Loucy (cell line): ENCODE measurements around the gene IL1R1.

Source experiments
- H2AFZ ChIP-seq: fragments of 200-600 bp; sonication (generic); 2 replicates; pipeline ENCODE4 v1.6.0; 2016; ENCODE audit warnings: antibody characterized with exemption, mild to moderate bottlenecking, low read length, moderate library complexity
- H3F3A ChIP-seq: fragments of 200-600 bp; 2 replicates; pipeline ENCODE4 v1.6.0; 2016; ENCODE audit warnings: antibody characterized with exemption, low read depth, mild to moderate bottlenecking
- H3K27me3 ChIP-seq: fragments of 200-600 bp; sonication (generic); 2 replicates; pipeline ENCODE4 v1.6.1; 2014; ENCODE audit warnings: low read length, mild to moderate bottlenecking; ENCODE audit not compliant: insufficient read depth, poor library complexity, severe bottlenecking
- H3K36me3 ChIP-seq: fragments of 200-600 bp; sonication (generic); 2 replicates; pipeline ENCODE4 v1.6.1; 2016; ENCODE audit warnings: low read length; ENCODE audit not compliant: insufficient read depth
- H3K4me1 ChIP-seq: fragments of 200-600 bp; sonication (generic); 2 replicates; pipeline ENCODE4 v1.5.1; 2014; ENCODE audit warnings: low read length, mild to moderate bottlenecking; ENCODE audit not compliant: insufficient read depth, poor library complexity, severe bottlenecking
- H3K4me2 ChIP-seq: fragments of 200-600 bp; sonication (generic); 2 replicates; pipeline ENCODE4 v1.6.0; 2014; ENCODE audit warnings: antibody characterized with exemption, low read length, low read depth, mild to moderate bottlenecking; ENCODE audit not compliant: poor library complexity, severe bottlenecking
- H3K4me3 ChIP-seq: fragments of 200-600 bp; sonication (generic); 2 replicates; pipeline ENCODE4 v1.5.1; 2014; ENCODE audit warnings: low read length, mild to moderate bottlenecking, mixed read lengths; ENCODE audit not compliant: poor library complexity, severe bottlenecking
- H3K79me2 ChIP-seq: fragments of 200-600 bp; sonication (generic); 2 replicates; pipeline ENCODE4 v1.6.1; 2014; ENCODE audit warnings: low read length; ENCODE audit not compliant: insufficient read depth
- H3K9ac ChIP-seq: fragments of 200-600 bp; sonication (generic); 2 replicates; pipeline ENCODE4 v1.6.0; 2014; ENCODE audit warnings: mild to moderate bottlenecking, low read depth, low read length, moderate library complexity; ENCODE audit not compliant: poor library complexity, severe bottlenecking
- H3K9me2 ChIP-seq: fragments of 200-600 bp; sonication (generic); replicated peaks from 2 replicates; pipeline ENCODE4 v1.6.1; 2016; ENCODE audit warnings: low read depth, low read length, mixed read lengths
- H3K9me3 ChIP-seq: fragments of 200-600 bp; sonication (generic); 2 replicates; pipeline ENCODE4 v1.6.1; 2014; ENCODE audit warnings: mild to moderate bottlenecking, antibody characterized with exemption, low read length, low read depth; ENCODE audit not compliant: insufficient read depth
- H4K20me1 ChIP-seq: fragments of 200-600 bp; sonication (generic); 2 replicates; pipeline ENCODE4 v1.6.0; 2014; ENCODE audit warnings: antibody characterized with exemption, low read length, mild to moderate bottlenecking; ENCODE audit not compliant: insufficient read depth, poor library complexity, severe bottlenecking
- EZH2phosphoT487 ChIP-seq: fragments of 200-600 bp; IDR thresholded peaks from 2 replicates; pipeline ENCODE4 v1.6.1; 2018; ENCODE audit warnings: antibody characterized with exemption, mild to moderate bottlenecking, moderate library complexity, borderline replicate concordance
- TF ChIP-seq, protein P1 (sequence below): fragments of 200-600 bp; sonication (generic); conservative IDR thresholded peaks from 2 replicates; pipeline ENCODE4 v1.5.1; 2014; ENCODE audit warnings: mild to moderate bottlenecking, antibody characterized with exemption, low read length

IL1R1 gene

DNA sequence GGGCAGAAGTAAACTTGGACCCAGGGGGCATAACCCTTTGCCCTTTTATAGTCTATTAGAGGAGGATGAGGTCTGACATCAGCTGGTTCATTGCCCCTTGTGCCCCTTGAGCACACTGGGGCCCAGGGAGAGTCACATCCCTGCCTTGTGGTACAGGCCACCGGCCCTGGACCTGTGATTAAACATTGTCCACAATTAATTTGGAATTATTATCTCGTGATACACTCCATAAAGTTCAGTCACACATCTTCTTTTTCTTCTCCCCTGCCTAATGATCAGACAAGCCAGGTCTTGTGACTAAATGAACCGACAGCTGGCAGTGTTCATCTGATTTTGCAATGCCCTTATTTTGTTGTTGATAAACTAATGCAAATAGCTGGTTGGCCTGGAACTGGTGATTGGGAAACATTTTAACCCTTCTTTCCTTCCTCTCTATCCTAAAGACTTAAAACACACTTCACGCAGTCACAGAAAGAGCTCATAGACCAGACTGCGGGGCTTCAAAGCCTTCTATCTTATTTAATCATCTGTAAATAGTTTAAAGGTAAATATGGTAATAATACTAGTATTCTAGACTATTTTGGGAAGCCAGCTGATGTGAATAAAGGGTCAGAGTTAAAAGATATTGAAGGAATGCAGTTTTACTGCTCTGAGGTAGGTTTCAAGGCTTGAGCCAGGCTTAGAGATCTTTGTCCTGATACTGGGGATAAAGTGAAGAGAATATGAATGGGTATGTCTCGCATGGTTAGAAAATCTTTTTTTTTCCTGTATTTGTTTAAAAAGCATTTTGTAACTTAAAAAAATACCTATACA is 13.4 kb downstream of the IL1R1 start:
- Histone ChIP-seq H3K9me2 (no peaks in the 10 kb centered on the region), H3K36me3 (no peaks in the 10 kb centered on the region), H3K4me2 (no peak overlapping the region), H3K4me3 (no peak overlapping the region), H2AFZ (no peak overlapping the region), H3K27me3 (no peaks in the 10 kb centered on the region), H3K79me2 (no peaks in the 10 kb centered on the region), H3K9me3 (peaks cover 2% of the 10 kb centered on the region; the same call in 1 of the 2 replicates), H4K20me1 (no peaks in the 10 kb centered on the region), H3K9ac (no peak overlapping the region), H3F3A (no peaks in the 10 kb centered on the region), H3K4me1 (no peaks in the 10 kb centered on the region)
- TF ChIP-seq, protein P1, sequence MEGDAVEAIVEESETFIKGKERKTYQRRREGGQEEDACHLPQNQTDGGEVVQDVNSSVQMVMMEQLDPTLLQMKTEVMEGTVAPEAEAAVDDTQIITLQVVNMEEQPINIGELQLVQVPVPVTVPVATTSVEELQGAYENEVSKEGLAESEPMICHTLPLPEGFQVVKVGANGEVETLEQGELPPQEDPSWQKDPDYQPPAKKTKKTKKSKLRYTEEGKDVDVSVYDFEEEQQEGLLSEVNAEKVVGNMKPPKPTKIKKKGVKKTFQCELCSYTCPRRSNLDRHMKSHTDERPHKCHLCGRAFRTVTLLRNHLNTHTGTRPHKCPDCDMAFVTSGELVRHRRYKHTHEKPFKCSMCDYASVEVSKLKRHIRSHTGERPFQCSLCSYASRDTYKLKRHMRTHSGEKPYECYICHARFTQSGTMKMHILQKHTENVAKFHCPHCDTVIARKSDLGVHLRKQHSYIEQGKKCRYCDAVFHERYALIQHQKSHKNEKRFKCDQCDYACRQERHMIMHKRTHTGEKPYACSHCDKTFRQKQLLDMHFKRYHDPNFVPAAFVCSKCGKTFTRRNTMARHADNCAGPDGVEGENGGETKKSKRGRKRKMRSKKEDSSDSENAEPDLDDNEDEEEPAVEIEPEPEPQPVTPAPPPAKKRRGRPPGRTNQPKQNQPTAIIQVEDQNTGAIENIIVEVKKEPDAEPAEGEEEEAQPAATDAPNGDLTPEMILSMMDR = no peak
- TF ChIP-seq EZH2phosphoT487 = no peak

DNA sequence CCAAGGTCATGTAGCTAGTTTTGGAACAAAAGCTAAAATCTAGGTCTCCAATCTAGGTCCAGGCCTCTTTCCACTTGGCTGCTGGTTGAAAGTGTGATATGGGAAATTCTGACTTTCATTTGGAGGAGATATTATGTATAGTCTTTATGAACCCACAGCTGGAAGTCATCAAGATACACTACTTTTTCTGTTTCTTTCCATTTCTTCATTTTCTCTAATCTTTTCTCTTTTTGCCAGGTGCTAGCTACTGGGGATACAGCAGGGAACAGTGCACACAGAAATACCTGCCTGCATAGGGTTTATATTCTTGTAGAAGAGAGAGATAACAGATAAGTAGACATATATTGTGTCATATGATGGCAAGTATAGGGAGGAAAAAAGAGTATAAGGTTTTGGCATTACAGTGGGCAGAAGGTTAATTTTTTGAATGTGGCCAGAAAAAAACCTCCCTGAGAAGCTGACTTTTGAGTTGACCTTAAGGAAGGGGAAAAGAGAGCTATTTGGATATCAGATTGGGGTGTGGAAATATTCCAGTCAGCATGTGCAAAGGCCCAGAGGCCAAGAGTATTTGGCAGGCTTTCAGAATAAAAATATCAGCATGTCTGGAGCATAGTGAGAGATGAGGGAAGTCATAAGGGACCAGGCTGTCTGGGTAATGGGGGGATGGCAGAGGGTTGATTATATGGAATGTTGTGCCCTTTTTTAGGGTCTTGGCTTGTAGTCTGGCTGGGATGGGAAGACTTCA is 15.6 kb downstream of the IL1R1 start:
- Histone ChIP-seq H3K9me2 (no peaks in the 10 kb centered on the region), H3K4me1 (no peaks in the 10 kb centered on the region), H3K4me2 (no peak overlapping the region), H3K27me3 (no peaks in the 10 kb centered on the region), H3K9ac (no peak overlapping the region), H4K20me1 (no peaks in the 10 kb centered on the region), H3K79me2 (no peaks in the 10 kb centered on the region), H3F3A (no peaks in the 10 kb centered on the region), H2AFZ (no peak overlapping the region), H3K4me3 (no peak overlapping the region), H3K36me3 (no peaks in the 10 kb centered on the region), H3K9me3 (no peaks in the 10 kb centered on the region)
- TF ChIP-seq EZH2phosphoT487 = no peak
- TF ChIP-seq, protein P1 = no peak

DNA sequence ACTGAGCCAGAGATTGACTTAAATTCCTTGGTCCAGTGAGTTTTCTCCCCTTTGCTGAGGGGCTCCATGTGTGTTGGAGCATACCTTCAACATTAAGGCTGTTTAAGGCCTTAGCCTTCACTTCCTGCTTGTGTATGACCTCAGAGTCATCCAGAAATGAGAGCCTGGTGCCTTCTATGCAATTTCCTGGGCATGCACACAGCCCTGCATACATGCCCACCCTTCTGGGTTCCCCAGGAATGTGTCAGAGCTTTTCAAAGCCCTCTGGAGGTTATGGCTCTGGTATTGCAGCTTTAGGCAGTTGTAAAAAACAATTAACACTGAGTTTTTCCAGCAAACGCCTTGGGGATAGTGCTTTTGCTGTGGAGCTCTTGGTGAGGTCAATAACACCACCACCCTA is 16.7 kb downstream of the IL1R1 start:
- no peaks in the 10 kb centered on the region for H3F3A ChIP-seq
- H3K79me2 ChIP-seq = no peaks in the 10 kb centered on the region
- H3K4me1 ChIP-seq = no peaks in the 10 kb centered on the region
- TF ChIP-seq EZH2phosphoT487 = no peak
- TF ChIP-seq, protein P1 = no peak
- H3K4me3 ChIP-seq = no peak overlapping the region
- H2AFZ ChIP-seq = no peak overlapping the region; the same call in 1 of the 2 replicates
- H3K9me2 ChIP-seq = no peaks in the 10 kb centered on the region
- no peaks in the 10 kb centered on the region for H3K36me3 ChIP-seq
- H4K20me1 ChIP-seq = no peaks in the 10 kb centered on the region
- no peak overlapping the region for H3K9ac ChIP-seq
- no peaks in the 10 kb centered on the region for H3K27me3 ChIP-seq
- H3K4me2 ChIP-seq = no peak overlapping the region
- no peaks in the 10 kb centered on the region for H3K9me3 ChIP-seq
